Prostate gland (tissue), 2 donors: ENCODE measurements around the gene SELENBP1.
"Not testable (repeated sequence)": the region's sequence is repeated elsewhere in the genome, so short reads cannot be mapped to it uniquely, and the experiment has no call there.

Experiments
- POLR2AphosphoS5 ChIP-seq: sonication (generic); formaldehyde crosslinking; IDR thresholded peaks from one replicate; pipeline ENCODE4 v1.6.1; 2017; ENCODE audit warnings: antibody characterized with exemption
- TF ChIP-seq, protein P1 (sequence below), 4 experiments: fragments of 200-600 bp in 2 of 4; fragments of 450-650 bp in 2 of 4; sonication (generic) in 2 of 4; IDR thresholded peaks; 1 replicate in 3 of 4; 2 replicates in 1 of 4; pipeline ENCODE4 v1.5.1; 2016 to 2019; ENCODE audit warnings: antibody characterized with exemption in 4 of 4, mild to moderate bottlenecking in 2 of 4, moderate library complexity in 2 of 4

DNA sequence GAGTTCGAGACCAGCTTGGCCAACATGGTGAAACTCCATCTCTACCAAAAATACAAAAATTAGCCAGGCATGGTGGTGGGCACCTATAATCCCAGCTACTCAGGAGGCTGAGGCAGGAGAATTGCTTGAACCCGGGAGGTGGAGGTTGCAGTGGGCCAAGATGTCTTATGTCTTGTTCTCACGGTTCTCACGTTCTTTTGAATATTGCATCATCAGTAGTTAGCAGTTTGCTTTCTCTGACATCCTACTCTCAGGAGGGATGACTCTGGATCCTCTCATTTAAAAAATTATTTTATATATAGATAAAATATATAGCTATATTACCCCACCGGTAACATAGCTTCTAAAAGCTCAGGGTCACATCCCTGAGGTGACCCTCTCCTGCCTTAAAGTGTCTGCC lies 23.8 kb upstream of the SELENBP1 start:
- TF ChIP-seq, protein P1, sequence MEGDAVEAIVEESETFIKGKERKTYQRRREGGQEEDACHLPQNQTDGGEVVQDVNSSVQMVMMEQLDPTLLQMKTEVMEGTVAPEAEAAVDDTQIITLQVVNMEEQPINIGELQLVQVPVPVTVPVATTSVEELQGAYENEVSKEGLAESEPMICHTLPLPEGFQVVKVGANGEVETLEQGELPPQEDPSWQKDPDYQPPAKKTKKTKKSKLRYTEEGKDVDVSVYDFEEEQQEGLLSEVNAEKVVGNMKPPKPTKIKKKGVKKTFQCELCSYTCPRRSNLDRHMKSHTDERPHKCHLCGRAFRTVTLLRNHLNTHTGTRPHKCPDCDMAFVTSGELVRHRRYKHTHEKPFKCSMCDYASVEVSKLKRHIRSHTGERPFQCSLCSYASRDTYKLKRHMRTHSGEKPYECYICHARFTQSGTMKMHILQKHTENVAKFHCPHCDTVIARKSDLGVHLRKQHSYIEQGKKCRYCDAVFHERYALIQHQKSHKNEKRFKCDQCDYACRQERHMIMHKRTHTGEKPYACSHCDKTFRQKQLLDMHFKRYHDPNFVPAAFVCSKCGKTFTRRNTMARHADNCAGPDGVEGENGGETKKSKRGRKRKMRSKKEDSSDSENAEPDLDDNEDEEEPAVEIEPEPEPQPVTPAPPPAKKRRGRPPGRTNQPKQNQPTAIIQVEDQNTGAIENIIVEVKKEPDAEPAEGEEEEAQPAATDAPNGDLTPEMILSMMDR (IDR thresholded peaks at IDR 0.05): not testable (repeated sequence)
- not testable (repeated sequence) for TF ChIP-seq POLR2AphosphoS5
